HG03175 (cell line): ENCODE measurements around the gene SLC6A19.

Experiments used
- ATAC-seq: cut with Tn5 transposase; IDR thresholded peaks from one replicate; pipeline ENCODE4 v1.9.1; 2021; ENCODE audit warnings: mild to moderate bottlenecking, moderate library complexity; ENCODE audit not compliant: unreplicated experiment

The SLC6A19 gene

GRCh38 chr5:1165864-1166263 is 35.5 kb upstream of the SLC6A19 start:
- no peak for ATAC-seq

- ATAC-seq, result no peak
Measured at GRCh38 chr5:1166370-1166769, 35.0 kb upstream of the SLC6A19 start.

GRCh38 chr5:1167361-1167727 is 34.1 kb upstream of the SLC6A19 start:
- no peak for ATAC-seq

DNA sequence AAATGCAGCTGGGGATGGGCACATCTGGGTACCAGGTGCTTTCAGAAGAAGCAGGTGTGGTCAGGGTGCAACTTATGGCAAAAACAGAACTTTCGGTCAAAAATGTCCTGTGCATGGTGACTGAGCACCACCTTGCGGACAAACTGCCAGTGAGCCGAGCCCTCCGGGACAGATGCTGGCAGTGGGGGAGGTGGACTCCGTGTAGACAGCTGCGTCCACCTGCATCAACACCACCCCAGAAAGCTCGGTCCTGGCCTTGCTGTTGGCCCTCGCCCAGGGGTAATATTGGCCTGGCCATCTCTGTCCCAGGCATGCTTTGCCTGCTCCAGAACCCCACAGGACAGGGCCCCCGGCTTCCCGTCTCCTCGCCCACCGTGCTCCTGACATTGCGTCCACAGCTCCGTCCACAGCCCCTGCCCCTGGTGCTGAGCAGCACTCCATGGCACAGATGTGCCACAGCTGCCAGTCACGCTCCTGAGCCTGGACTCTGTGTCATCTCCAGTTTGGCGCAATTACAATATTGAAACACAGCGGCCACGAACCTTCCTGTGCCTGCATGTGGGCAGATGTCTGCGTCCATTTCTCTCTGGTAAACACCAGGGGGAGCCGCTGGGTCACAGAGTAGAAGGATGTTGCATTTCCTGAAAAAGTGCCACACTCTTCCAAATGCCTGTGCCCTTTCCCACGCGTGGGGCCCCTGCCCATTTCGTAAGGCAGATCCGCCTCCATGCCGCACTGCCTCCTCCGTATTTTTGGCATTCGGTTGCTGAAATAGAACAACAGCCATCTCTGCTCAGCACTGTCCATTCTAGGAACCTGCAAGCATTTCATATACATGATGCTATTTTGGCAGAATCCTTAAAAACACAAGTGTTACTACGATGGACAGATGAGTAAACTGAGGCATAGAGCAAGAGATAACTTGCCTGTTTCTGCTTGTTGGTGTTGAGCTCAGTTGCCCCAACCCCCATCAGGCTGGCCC is 33.4 kb upstream of the SLC6A19 start:
- peak; percentile 71 for ATAC-seq

GRCh38 chr5:1168796-1169195 is 32.6 kb upstream of the SLC6A19 start:
- no peak for ATAC-seq

- ATAC-seq, result no peak
Measured at GRCh38 chr5:1169211-1170115, 31.9 kb upstream of the SLC6A19 start.

- ATAC-seq, result no peak
Measured at GRCh38 chr5:1171340-1171941, 30.0 kb upstream of the SLC6A19 start.

DNA sequence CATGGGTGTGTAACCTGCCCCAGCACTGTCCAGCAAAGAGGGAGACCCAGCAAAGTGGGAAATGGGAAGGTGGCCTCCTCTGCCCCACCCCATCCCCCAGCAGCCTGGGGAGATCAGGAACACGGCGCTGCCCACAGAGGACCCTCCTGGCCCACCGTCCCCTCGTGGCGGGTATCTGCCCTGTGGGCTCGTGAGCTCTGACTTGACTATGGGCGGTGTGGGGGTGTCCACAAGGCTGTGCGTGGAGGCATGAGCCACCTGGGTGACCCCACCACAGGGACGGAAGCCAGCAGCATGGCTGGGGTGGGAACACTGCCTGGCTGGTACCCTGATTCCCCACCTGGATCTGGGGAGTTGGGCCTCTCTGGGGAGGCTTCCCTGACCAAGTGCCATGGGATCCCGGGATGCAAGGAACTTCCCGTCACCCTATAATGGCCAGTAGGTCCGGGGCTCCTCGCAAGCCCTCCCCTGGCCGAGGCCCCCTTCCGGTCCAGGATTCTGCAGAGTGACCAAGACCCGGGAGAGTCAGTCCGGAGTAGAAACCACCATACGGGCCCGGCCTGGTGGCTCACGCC is 29.3 kb upstream of the SLC6A19 start:
- ATAC-seq, result no peak

- no peak for ATAC-seq
Measured at GRCh38 chr5:1172670-1173404, 28.6 kb upstream of the SLC6A19 start.

DNA sequence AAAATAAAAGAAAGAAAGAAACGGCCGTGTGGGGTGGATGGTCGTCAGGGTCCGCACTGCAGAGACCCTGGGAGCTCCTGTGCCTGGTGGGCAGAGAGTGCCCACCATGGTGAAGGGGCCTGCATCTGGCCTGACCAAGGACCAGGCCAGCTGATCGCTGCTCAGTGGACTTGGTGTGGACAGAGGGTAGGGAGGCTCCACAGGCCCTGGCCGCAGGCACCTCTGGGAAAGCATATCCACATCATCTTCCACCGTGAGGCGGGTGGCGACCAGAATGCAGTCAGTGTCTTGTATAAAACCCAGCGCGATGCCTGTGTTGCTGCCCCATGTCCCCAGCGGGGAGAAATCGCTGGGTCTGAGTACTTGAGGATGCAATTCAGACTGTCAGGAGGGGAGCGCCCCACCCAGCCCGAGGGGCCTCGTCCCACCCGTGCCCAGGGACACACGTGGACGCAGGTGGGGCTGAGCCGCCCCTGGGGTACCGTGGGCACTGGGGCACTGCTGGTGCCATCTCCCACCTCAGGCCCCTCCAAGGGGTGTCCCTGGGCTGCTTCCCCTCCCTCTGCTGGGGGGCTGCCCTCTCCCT is 27.8 kb upstream of the SLC6A19 start:
- no peak for ATAC-seq

GRCh38 chr5:1174122-1174936 is 27.1 kb upstream of the SLC6A19 start:
- no peak for ATAC-seq

- no peak for ATAC-seq
Measured at GRCh38 chr5:1175015-1175414, 26.4 kb upstream of the SLC6A19 start.

- no peak for ATAC-seq
Measured at GRCh38 chr5:1175801-1176472, 25.5 kb upstream of the SLC6A19 start.

- ATAC-seq, result no peak
Measured at GRCh38 chr5:1176473-1177391, 24.7 kb upstream of the SLC6A19 start.

GRCh38 chr5:1177826-1178528 is 23.4 kb upstream of the SLC6A19 start:
- no peak for ATAC-seq

DNA sequence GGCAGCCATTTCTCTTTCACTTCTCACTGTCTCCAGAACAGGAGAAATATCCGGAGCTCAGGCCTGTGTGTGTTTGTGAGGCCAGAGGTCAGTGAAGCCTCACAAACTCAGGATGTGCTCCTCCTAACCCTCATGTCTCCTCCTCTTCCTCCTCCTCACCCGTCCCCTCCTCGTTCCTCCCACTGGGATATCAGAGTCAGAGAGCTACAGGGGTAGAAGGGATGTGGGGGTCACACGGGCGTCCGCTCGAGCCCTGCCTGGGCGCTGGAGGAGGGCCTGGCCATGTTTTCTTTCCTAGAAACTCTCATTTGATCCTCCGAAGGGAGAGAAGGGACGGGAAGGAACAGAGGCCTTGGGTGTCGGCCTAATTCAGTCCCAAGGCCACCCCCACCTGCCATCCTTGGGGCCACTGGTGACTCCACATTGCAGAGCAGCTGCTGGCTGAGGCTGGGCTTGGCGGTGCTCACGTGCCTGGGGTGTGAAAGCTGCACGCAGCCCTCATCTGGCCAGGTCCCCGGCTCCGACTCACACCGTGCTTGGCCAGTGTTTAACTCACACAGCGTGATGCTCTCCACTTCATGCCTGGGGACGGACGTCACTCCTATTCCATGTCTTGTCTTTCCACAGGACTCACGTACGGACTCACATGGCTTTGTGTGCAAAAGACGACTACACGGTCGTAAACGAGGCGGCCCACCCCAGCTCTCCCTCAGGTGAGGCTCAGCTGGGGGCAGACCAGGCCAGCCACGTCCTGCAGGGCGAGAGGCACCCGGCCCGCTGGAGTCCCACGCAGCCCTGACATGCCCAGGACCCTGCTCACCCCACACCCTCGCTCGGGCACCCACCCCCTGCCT is 22.6 kb upstream of the SLC6A19 start:
- no peak for ATAC-seq
